ENCODE measurements around the gene EXOC3L4.
"Not testable (repeated sequence)": the region's sequence is repeated elsewhere in the genome, so short reads cannot be mapped to it uniquely, and the experiment has no call there.

The EXOC3L4 gene

DNA sequence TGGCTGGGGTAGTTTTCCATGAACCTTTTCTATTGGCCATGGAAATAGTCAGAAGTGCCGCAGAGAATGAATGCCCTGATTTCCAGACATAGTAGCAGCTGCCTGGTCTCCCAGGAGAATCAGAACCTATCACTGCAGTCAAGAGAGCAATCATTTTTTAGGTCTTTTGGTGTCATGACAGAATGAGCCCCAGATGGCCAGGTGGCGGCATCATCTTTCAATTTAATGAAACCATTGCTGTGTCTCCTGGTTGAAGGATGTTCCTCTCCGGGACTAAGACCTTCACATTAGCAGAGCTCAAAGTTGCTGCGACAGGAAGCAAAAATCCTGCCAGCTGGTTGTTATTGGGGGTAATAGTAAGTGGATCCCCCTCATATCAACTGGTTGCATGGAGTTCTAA lies 47.5 kb downstream of the EXOC3L4 start:
- DNase-seq = no peak
- peaks cover 62% of the 10 kb centered on the region for H3K27me3 Mint-ChIP-seq
- H3K27ac Mint-ChIP-seq = no peak overlapping the region
- peaks cover 6% of the 10 kb centered on the region for H3K4me1 Mint-ChIP-seq (ENCODE audit: low read depth)
- H3K9me3 Mint-ChIP-seq = no peaks in the 10 kb centered on the region
- no peak overlapping the region for H3K4me3 Mint-ChIP-seq
- no peaks in the 10 kb centered on the region for H3K36me3 Mint-ChIP-seq (ENCODE audit: low read depth)

- no peak for DNase-seq
- Mint-ChIP-seq H3K4me3 (no peak overlapping the region), H3K4me1 (ENCODE audit: low read depth) (peaks cover 6% of the 10 kb centered on the region), H3K36me3 (ENCODE audit: low read depth) (no peaks in the 10 kb centered on the region), H3K27ac (no peak overlapping the region), H3K9me3 (no peaks in the 10 kb centered on the region), H3K27me3 (peaks cover 64% of the 10 kb centered on the region)
Observed at GRCh38 chr14:103142721-103143302, 48.3 kb downstream of the EXOC3L4 start.

DNA sequence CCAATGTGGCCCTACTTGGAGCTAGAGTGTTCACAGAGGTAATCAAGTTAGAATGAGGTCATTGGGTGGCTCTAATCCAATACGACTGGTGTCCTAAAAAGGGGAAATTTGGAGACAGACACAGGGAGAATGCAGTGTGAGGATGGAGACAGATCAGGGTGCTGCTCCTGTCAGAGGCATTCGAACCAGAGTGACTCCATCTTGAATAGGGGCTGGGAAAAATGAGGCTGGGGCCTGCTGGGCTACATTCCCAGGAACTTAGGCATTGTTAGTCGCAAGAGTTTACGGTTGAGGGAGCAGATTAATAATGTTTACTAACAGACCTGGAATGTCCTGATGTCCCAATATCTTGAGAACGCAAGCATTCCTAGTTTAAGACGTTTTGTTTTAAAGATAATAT lies 49.0 kb downstream of the EXOC3L4 start:
- Mint-ChIP-seq H3K36me3 (ENCODE audit: low read depth) (no peaks in the 10 kb centered on the region), H3K27me3 (peaks cover 68% of the 10 kb centered on the region), H3K27ac (no peak overlapping the region), H3K4me1 (ENCODE audit: low read depth) (peaks cover 6% of the 10 kb centered on the region), H3K4me3 (no peak overlapping the region), H3K9me3 (no peaks in the 10 kb centered on the region)
- no peak for DNase-seq

DNA sequence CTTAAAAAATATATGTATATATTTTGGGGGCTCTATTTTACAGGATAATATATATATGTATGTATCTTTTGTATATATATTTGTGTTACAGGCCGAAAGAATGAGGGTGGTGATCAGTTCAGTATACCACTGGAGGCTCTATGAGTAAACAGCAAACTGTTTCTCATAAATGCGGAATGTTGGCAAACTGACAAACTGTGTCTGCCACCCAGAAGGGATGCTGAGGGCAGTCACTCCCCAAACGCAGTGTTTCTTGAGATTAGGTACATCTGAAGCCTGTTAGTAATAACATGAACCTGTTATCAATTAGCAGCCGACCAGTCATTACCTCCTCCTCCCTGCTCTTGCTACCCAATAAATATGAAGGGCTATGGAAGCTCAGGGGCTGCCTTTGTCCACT lies 49.6 kb downstream of the EXOC3L4 start:
- no peak for DNase-seq

GRCh38 chr14:103146141-103146709 lies 51.7 kb downstream of the EXOC3L4 start:
- peaks cover 54% of the 10 kb centered on the region for H3K27me3 Mint-ChIP-seq
- no peaks in the 10 kb centered on the region for H3K9me3 Mint-ChIP-seq
- no peak overlapping the region for H3K4me3 Mint-ChIP-seq
- H3K27ac Mint-ChIP-seq = no peak overlapping the region
- no peak for DNase-seq
- peaks cover 2% of the 10 kb centered on the region for H3K4me1 Mint-ChIP-seq (ENCODE audit: low read depth)
- no peaks in the 10 kb centered on the region for H3K36me3 Mint-ChIP-seq (ENCODE audit: low read depth)

More for the DNA sequence above, 49.6 kb downstream of the EXOC3L4 start:
- Mint-ChIP-seq H3K4me1 (ENCODE audit: low read depth) (peaks cover 6% of the 10 kb centered on the region), H3K27me3 (peaks cover 68% of the 10 kb centered on the region), H3K4me3 (no peak overlapping the region), H3K36me3 (ENCODE audit: low read depth) (no peaks in the 10 kb centered on the region), H3K27ac (no peak overlapping the region), H3K9me3 (no peaks in the 10 kb centered on the region)

GRCh38 chr14:103149351-103150237 lies 55.1 kb downstream of the EXOC3L4 start:
- Mint-ChIP-seq H3K9me3 (no peaks in the 10 kb centered on the region), H3K4me1 (ENCODE audit: low read depth) (no peaks in the 10 kb centered on the region), H3K4me3 (no peak overlapping the region), H3K27me3 (peaks cover 26% of the 10 kb centered on the region), H3K36me3 (ENCODE audit: low read depth) (no peaks in the 10 kb centered on the region), H3K27ac (no peak overlapping the region)
- DNase-seq = no peak

GRCh38 chr14:103151270-103151945 lies 56.9 kb downstream of the EXOC3L4 start:
- Mint-ChIP-seq H3K27ac (no peak overlapping the region), H3K4me3 (no peak overlapping the region), H3K27me3 (peaks cover 17% of the 10 kb centered on the region), H3K36me3 (ENCODE audit: low read depth) (no peaks in the 10 kb centered on the region), H3K9me3 (no peaks in the 10 kb centered on the region), H3K4me1 (ENCODE audit: low read depth) (no peaks in the 10 kb centered on the region)
- DNase-seq = no peak

GRCh38 chr14:103155010-103155409 lies 60.5 kb downstream of the EXOC3L4 start:
- no peaks in the 10 kb centered on the region for H3K9me3 Mint-ChIP-seq
- H3K27ac Mint-ChIP-seq = no peak overlapping the region
- H3K27me3 Mint-ChIP-seq = no peaks in the 10 kb centered on the region
- no peak for DNase-seq
- no peak overlapping the region for H3K4me3 Mint-ChIP-seq
- no peaks in the 10 kb centered on the region for H3K36me3 Mint-ChIP-seq (ENCODE audit: low read depth)
- no peaks in the 10 kb centered on the region for H3K4me1 Mint-ChIP-seq (ENCODE audit: low read depth)

GRCh38 chr14:103155416-103155815 lies 60.9 kb downstream of the EXOC3L4 start:
- H3K36me3 Mint-ChIP-seq (ENCODE audit: low read depth); DNase-seq; H3K9me3 Mint-ChIP-seq; H3K4me3 Mint-ChIP-seq; H3K27ac Mint-ChIP-seq; H3K4me1 Mint-ChIP-seq (ENCODE audit: low read depth); H3K27me3 Mint-ChIP-seq: not testable (repeated sequence)

DNA sequence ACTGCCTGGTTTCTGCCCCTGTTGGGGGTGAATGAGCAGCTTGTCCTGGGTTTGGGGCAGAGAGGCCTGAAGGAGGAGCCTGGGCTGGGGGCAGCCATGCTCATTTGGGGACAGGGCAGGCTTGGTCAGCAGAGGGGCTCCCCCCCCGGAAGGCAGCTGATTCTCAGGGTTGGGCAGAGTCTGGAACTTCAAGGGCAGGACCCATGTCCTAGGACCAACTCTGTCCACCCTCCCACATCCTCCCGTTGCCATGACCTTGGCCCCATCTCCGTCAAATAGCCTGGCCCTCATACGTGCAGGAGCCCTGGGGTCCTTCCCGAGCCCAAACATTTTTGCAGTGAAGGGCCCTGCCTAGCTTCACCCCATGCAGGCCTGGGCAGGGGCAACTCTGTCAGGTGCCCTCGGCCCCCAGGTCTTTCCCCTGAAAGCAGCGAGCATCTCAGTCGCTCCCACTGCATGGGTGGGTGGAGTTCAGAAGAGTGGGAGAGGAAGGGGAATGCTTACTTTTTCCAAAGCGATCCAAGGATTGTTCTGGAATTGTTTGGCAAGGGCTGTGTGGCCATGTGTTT lies 61.4 kb downstream of the EXOC3L4 start:
- Mint-ChIP-seq H3K36me3 (ENCODE audit: low read depth) (no peaks in the 10 kb centered on the region), H3K9me3 (no peaks in the 10 kb centered on the region), H3K4me1 (ENCODE audit: low read depth) (peaks cover 1% of the 10 kb centered on the region), H3K27me3 (no peaks in the 10 kb centered on the region), H3K27ac (no peak overlapping the region), H3K4me3 (no peak overlapping the region)
- DNase-seq = no peak

- no peak for DNase-seq
- Mint-ChIP-seq H3K27ac (no peak overlapping the region), H3K27me3 (no peaks in the 10 kb centered on the region), H3K9me3 (no peaks in the 10 kb centered on the region), H3K4me3 (no peak overlapping the region), H3K4me1 (ENCODE audit: low read depth) (peaks cover 5% of the 10 kb centered on the region), H3K36me3 (ENCODE audit: low read depth) (no peaks in the 10 kb centered on the region)
Observed at GRCh38 chr14:103156651-103157378, 62.3 kb downstream of the EXOC3L4 start.

DNA sequence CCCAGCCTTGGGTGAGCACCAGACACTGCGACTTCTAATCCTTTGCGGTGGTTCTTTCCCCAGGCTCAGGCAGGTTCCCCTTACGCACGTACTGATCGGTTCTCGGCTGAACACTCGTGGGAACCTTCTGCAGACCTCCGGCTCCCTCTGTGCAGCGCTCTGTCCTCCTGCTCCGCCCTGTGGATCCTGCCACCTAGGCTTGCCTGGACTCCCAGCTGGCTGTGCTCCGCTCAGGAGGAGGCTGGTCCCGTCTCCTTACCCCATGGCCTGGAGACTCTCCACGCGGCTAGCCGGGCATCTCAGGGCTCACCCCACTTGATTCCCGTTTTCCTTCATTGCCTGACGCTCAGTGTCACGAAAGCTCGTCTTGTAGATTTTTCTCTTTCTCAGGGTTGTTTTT lies 63.4 kb downstream of the EXOC3L4 start:
- Mint-ChIP-seq H3K27ac (no peak overlapping the region), H3K4me1 (ENCODE audit: low read depth) (peaks cover 5% of the 10 kb centered on the region), H3K27me3 (no peaks in the 10 kb centered on the region), H3K4me3 (no peak overlapping the region), H3K9me3 (no peaks in the 10 kb centered on the region), H3K36me3 (ENCODE audit: low read depth) (no peaks in the 10 kb centered on the region)
- DNase-seq = no peak

GRCh38 chr14:103158688-103159087 lies 64.2 kb downstream of the EXOC3L4 start:
- no peak overlapping the region for H3K4me3 Mint-ChIP-seq

More at GRCh38 chr14:103158688-103159087, 64.2 kb downstream of the EXOC3L4 start:
- H3K27me3 Mint-ChIP-seq = no peaks in the 10 kb centered on the region
- no peak for DNase-seq
- H3K27ac Mint-ChIP-seq = no peak overlapping the region
- no peaks in the 10 kb centered on the region for H3K9me3 Mint-ChIP-seq
- no peaks in the 10 kb centered on the region for H3K36me3 Mint-ChIP-seq (ENCODE audit: low read depth)
- H3K4me1 Mint-ChIP-seq (ENCODE audit: low read depth) = peaks cover 5% of the 10 kb centered on the region

Data from activated T-cell treated with anti-CD3 and anti-CD28 coated beads, Interleukin-2, amount 50 U/mL, for 24 hours (primary cell).